H1 (cell line): Measurements from ENCODE around the gene AKR7A2.

Experiments
- CTCF ChIP-seq, 3 experiments: IDR thresholded peaks; 1 replicate in 2 of 3; 2 replicates in 1 of 3; pipeline versions ENCODE4 v1.5.1 to v1.6.1; 2011; ENCODE audit warnings: low read length in 3 of 3, mild to moderate bottlenecking in 3 of 3, inconsistent platforms in 2 of 3, low read depth in 1 of 3, moderate library complexity in 1 of 3; ENCODE audit not compliant: insufficient read depth in 1 of 3; ENCODE audit errors: control extremely low read depth in 1 of 3
- EP300 ChIP-seq, 2 experiments: IDR thresholded peaks; 1 replicate in 1 of 2; 2 replicates in 1 of 2; pipeline ENCODE4 v1.6.1; 2011 to 2012; ENCODE audit warnings: low read depth in 2 of 2, low read length in 2 of 2, mild to moderate bottlenecking in 2 of 2, borderline replicate concordance in 1 of 2, inconsistent platforms in 1 of 2, moderate library complexity in 1 of 2
- EZH2 ChIP-seq: fragments of 200-600 bp; sonication (generic); IDR thresholded peaks from 2 replicates; pipeline ENCODE4 v1.7.1; 2012; ENCODE audit warnings: low read depth, mild to moderate bottlenecking, moderate library complexity, low read length, inconsistent platforms; ENCODE audit not compliant: severe bottlenecking
- JUND ChIP-seq: IDR thresholded peaks from 2 replicates; pipeline ENCODE4 v1.6.1; 2011; ENCODE audit warnings: mild to moderate bottlenecking, improper control_type of control experiment, low read length
- POLR2A ChIP-seq, 2 experiments: IDR thresholded peaks; 1 replicate in 1 of 2; 2 replicates in 1 of 2; pipeline ENCODE4 v1.6.1; 2011; ENCODE audit warnings: low read depth in 2 of 2, low read length in 2 of 2, mild to moderate bottlenecking in 2 of 2; ENCODE audit errors: control extremely low read depth in 1 of 2
- TAF1 ChIP-seq: IDR thresholded peaks from 2 replicates; pipeline ENCODE4 v1.6.1; 2011; ENCODE audit warnings: mild to moderate bottlenecking, low read depth, low read length

GRCh38 chr1:19350566-19350965 lies 38.6 kb upstream of the AKR7A2 start:
- no peak for TF ChIP-seq CTCF (IDR thresholded peaks at IDR 0.05; ENCODE audit: control extremely low read depth in 1 of 3, insufficient read depth in 1 of 3, low read depth in 1 of 3, low read length in 3 of 3)
- no peak for TF ChIP-seq EP300 (IDR thresholded peaks at IDR 0.05; ENCODE audit: borderline replicate concordance in 1 of 2, low read depth in 2 of 2, low read length in 2 of 2)
- TF ChIP-seq POLR2A (IDR thresholded peaks at IDR 0.05; ENCODE audit: control extremely low read depth in 1 of 2, low read depth in 2 of 2, low read length in 2 of 2) = no peak
- no peak for TF ChIP-seq EZH2
- TF ChIP-seq TAF1 = no peak
- TF ChIP-seq JUND = no peak
